H9 (cell line): ENCODE measurements around the gene HTRA3. TPM values are rescaled to one million over a fixed set of nuclear protein-coding genes. Genes with fewer than 3 reads are reported as not detected.

ENCODE experiments used
- DNase-seq: peaks from one replicate; pipeline ENCODE4 v3.0.0-alpha.2; 2017
- H2AFZ ChIP-seq: one replicate; pipeline ENCODE4 v1.6.1; 2013; ENCODE audit warnings: mild to moderate bottlenecking, low read length, control low read depth, moderate library complexity
- H2AK5ac ChIP-seq: 2 replicates; pipeline ENCODE4 v1.6.1; 2013; ENCODE audit warnings: low read length, control low read depth, mixed read lengths; ENCODE audit not compliant: insufficient read length
- H2BK120ac ChIP-seq: one replicate; pipeline ENCODE4 v1.6.1; 2013; ENCODE audit warnings: low read depth, mild to moderate bottlenecking, low read length, control low read depth, inconsistent platforms; ENCODE audit not compliant: poor library complexity, severe bottlenecking
- H2BK12ac ChIP-seq: 2 replicates; pipeline ENCODE4 v1.6.1; 2013; ENCODE audit warnings: low read length, control low read depth, mixed read lengths, low read depth; ENCODE audit not compliant: insufficient read length
- H2BK15ac ChIP-seq: 2 replicates; pipeline ENCODE4 v1.6.1; 2013; ENCODE audit warnings: low read depth, low read length, control low read depth
- H2BK20ac ChIP-seq: one replicate; pipeline ENCODE4 v1.6.1; 2013; ENCODE audit warnings: low read depth, mild to moderate bottlenecking, low read length, control low read depth, inconsistent platforms; ENCODE audit not compliant: poor library complexity, severe bottlenecking
- H2BK5ac ChIP-seq: 2 replicates; pipeline ENCODE4 v1.6.1; 2013; ENCODE audit warnings: low read length, control low read depth, mixed read lengths; ENCODE audit not compliant: insufficient read length
- H3K14ac ChIP-seq: 2 replicates; pipeline ENCODE4 v1.6.1; 2013; ENCODE audit warnings: low read length, control low read depth; ENCODE audit not compliant: insufficient read depth
- H3K18ac ChIP-seq: 2 replicates; pipeline ENCODE4 v1.6.1; 2013; ENCODE audit warnings: low read depth, mild to moderate bottlenecking, mixed read lengths, low read length, control low read depth; ENCODE audit not compliant: insufficient read length
- H3K23ac ChIP-seq: 2 replicates; pipeline ENCODE4 v1.6.1; 2013; ENCODE audit warnings: low read length, control low read depth, mixed read lengths, low read depth; ENCODE audit not compliant: insufficient read length
- H3K23me2 ChIP-seq: 2 replicates; pipeline ENCODE4 v1.6.1; 2013; ENCODE audit warnings: low read depth, mild to moderate bottlenecking, mixed read lengths, low read length, control low read depth; ENCODE audit not compliant: insufficient read length, poor library complexity, severe bottlenecking
- H3K27ac ChIP-seq: 2 replicates; pipeline ENCODE4 v1.5.1; 2013; ENCODE audit warnings: low read length, control low read depth, mixed read lengths, low read depth; ENCODE audit not compliant: insufficient read length
- H3K27me3 ChIP-seq: 2 replicates; pipeline ENCODE4 v1.6.1; 2013; ENCODE audit warnings: low read length, control low read depth, inconsistent platforms; ENCODE audit not compliant: insufficient read depth
- H3K4ac ChIP-seq: 2 replicates; pipeline ENCODE4 v1.6.1; 2013; ENCODE audit warnings: low read depth, mild to moderate bottlenecking, control low read depth, inconsistent platforms, low read length, moderate library complexity
- H3K4me1 ChIP-seq: 2 replicates; pipeline ENCODE4 v1.6.1; 2013; ENCODE audit warnings: low read length, control low read depth, inconsistent platforms; ENCODE audit not compliant: insufficient read depth
- H3K4me2 ChIP-seq: 2 replicates; pipeline ENCODE4 v1.6.1; 2013; ENCODE audit warnings: low read length, control low read depth, mixed read lengths; ENCODE audit not compliant: insufficient read length, insufficient read depth
- H3K56ac ChIP-seq: 2 replicates; pipeline ENCODE4 v1.6.1; 2013; ENCODE audit warnings: low read depth, mild to moderate bottlenecking, mixed read lengths, low read length, control low read depth; ENCODE audit not compliant: insufficient read length
- H3K79me1 ChIP-seq: 2 replicates; pipeline ENCODE4 v1.6.1; 2013; ENCODE audit warnings: low read depth, mild to moderate bottlenecking, moderate library complexity, low read length, control low read depth, inconsistent platforms; ENCODE audit not compliant: insufficient read depth, poor library complexity, severe bottlenecking
- H3K79me2 ChIP-seq: 2 replicates; pipeline ENCODE4 v1.6.1; 2013; ENCODE audit warnings: low read length, control low read depth, inconsistent platforms; ENCODE audit not compliant: insufficient read depth
- H3K9ac ChIP-seq: 2 replicates; pipeline ENCODE4 v1.6.1; 2013; ENCODE audit warnings: low read length, control low read depth, mixed read lengths; ENCODE audit not compliant: insufficient read length; ENCODE audit errors: extremely low read depth
- H3K9me3 ChIP-seq: one replicate; pipeline ENCODE4 v1.6.1; 2013; ENCODE audit warnings: low read depth, low read length, inconsistent platforms; ENCODE audit not compliant: control insufficient read depth
- H3T11ph ChIP-seq: one replicate; pipeline ENCODE4 v1.6.1; 2013; ENCODE audit warnings: mild to moderate bottlenecking, low read length, control low read depth, inconsistent platforms
- H4K20me1 ChIP-seq: one replicate; pipeline ENCODE4 v1.6.1; 2013; ENCODE audit not compliant: control insufficient read depth, insufficient read length, insufficient read depth
- H4K5ac ChIP-seq: 2 replicates; pipeline ENCODE4 v1.6.1; 2013; ENCODE audit warnings: low read depth, mild to moderate bottlenecking, mixed read lengths, low read length, control low read depth; ENCODE audit not compliant: insufficient read length
- H4K8ac ChIP-seq: replicated peaks from 2 replicates; pipeline ENCODE4 v1.6.1; 2013; ENCODE audit warnings: low read length, control low read depth, mixed read lengths, low read depth; ENCODE audit not compliant: insufficient read length
- H4K91ac ChIP-seq: 2 replicates; pipeline ENCODE4 v1.6.1; 2013; ENCODE audit warnings: low read depth, mild to moderate bottlenecking, moderate library complexity, mixed read lengths, low read length, control low read depth; ENCODE audit not compliant: insufficient read length
- H3K27ac Mint-ChIP-seq, 3 experiments: 2 replicates in 2 of 3; 3 replicates in 1 of 3; pipeline ENCODE4 v1.8.0; 2020 to 2021; ENCODE audit warnings: mixed read lengths in 3 of 3, mild to moderate bottlenecking in 1 of 3, moderate library complexity in 1 of 3
- H3K27me3 Mint-ChIP-seq: 2 replicates; pipeline ENCODE4 v1.8.0; 2021; ENCODE audit warnings: low read depth, mild to moderate bottlenecking, moderate library complexity, mixed read lengths
- H3K36me3 Mint-ChIP-seq, 3 experiments: 2 replicates in 2 of 3; 3 replicates in 1 of 3; pipeline ENCODE4 v1.8.0; 2020 to 2021; ENCODE audit warnings: low read depth in 3 of 3, mixed read lengths in 3 of 3; ENCODE audit not compliant: insufficient read depth in 1 of 3
- H3K4me1 Mint-ChIP-seq, 2 experiments: 2 replicates each; pipeline ENCODE4 v1.8.0; 2020; ENCODE audit warnings: mixed read lengths in 2 of 2
- H3K4me3 Mint-ChIP-seq, 2 experiments: 2 replicates in 1 of 2; 3 replicates in 1 of 2; pipeline ENCODE4 v1.8.0; 2020 to 2021; ENCODE audit warnings: mild to moderate bottlenecking in 2 of 2, mixed read lengths in 2 of 2, moderate library complexity in 1 of 2
- H3K9me3 Mint-ChIP-seq, 2 experiments: 2 replicates in 1 of 2; 3 replicates in 1 of 2; pipeline ENCODE4 v1.8.0; 2020; ENCODE audit warnings: mild to moderate bottlenecking in 2 of 2, mixed read lengths in 2 of 2, moderate library complexity in 1 of 2
- WGBS: extraction: QIAGEN DNeasy Blood & Tissue Kit; methylation state at CpG from one replicate; pipeline ENCODE4 v1.1.7; 2013; ENCODE audit warnings: missing lambda C conversion rate, low lambda C conversion rate, mixed read lengths; ENCODE audit not compliant: insufficient read length; ENCODE audit errors: extremely low coverage; 5-methylcytosine and 5-hydroxymethylcytosine counted together
- total RNA-seq: library from RNA; stranded (reverse); gene quantifications from 2 replicates; pipeline ENCODE4 v1.2.1, GENCODE V29; 2021
- TF ChIP-seq, protein P1 (sequence below): fragments of 200-600 bp; sonication (generic); conservative IDR thresholded peaks from 3 replicates; pipeline ENCODE4 v1.8.0; 2021; ENCODE audit warnings: antibody characterized with exemption, mild to moderate bottlenecking

Gene HTRA3
- total RNA-seq, 1 experiment from 2014 or later, result 3.0 TPM

GRCh38 chr4:8324640-8325239, 55.2 kb downstream of the HTRA3 start:
- Histone ChIP-seq H3K27ac (no peak overlapping the region), H3K18ac (no peak overlapping the region), H2BK15ac (no peak overlapping the region), H3K56ac (no peak overlapping the region), H2BK120ac (no peak overlapping the region), H4K91ac (no peak overlapping the region), H2BK5ac (no peak overlapping the region), H3K79me1 (no peaks in the 10 kb centered on the region), H3K23ac (no peak overlapping the region), H4K8ac (no peak overlapping the region), H2BK12ac (no peak overlapping the region), H3K27me3 (no peaks in the 10 kb centered on the region), H3K9ac (no peak overlapping the region), H3K4me1 (no peaks in the 10 kb centered on the region), H4K20me1 (no peaks in the 10 kb centered on the region), H3K14ac (no peak overlapping the region), H3T11ph (no peak overlapping the region), H2AFZ (no peak overlapping the region), H3K4me2 (no peak overlapping the region), H4K5ac (no peak overlapping the region), H2AK5ac (no peak overlapping the region), H3K23me2 (no peaks in the 10 kb centered on the region), H3K79me2 (no peaks in the 10 kb centered on the region), H3K4ac (no peak overlapping the region), H3K9me3 (no peaks in the 10 kb centered on the region), H2BK20ac (no peak overlapping the region)
- Mint-ChIP-seq H3K27ac (no peak overlapping the region; a peak in 2 of 7 replicates), H3K27me3 (peaks cover 11% of the 10 kb centered on the region), H3K9me3 (peaks cover 0 to 13% of the 10 kb centered on the region in 2 experiments; a peak in 2 of 5 replicates), H3K36me3 (no peaks in the 10 kb centered on the region), H3K4me3 (no peak overlapping the region), H3K4me1 (peaks cover 0 to 7% of the 10 kb centered on the region in 2 experiments; a peak in 2 of 4 replicates)
- DNase-seq, result no peak
- no CpG with 5 or more reads among the region's 6 CpGs for WGBS
- TF ChIP-seq, protein P1, sequence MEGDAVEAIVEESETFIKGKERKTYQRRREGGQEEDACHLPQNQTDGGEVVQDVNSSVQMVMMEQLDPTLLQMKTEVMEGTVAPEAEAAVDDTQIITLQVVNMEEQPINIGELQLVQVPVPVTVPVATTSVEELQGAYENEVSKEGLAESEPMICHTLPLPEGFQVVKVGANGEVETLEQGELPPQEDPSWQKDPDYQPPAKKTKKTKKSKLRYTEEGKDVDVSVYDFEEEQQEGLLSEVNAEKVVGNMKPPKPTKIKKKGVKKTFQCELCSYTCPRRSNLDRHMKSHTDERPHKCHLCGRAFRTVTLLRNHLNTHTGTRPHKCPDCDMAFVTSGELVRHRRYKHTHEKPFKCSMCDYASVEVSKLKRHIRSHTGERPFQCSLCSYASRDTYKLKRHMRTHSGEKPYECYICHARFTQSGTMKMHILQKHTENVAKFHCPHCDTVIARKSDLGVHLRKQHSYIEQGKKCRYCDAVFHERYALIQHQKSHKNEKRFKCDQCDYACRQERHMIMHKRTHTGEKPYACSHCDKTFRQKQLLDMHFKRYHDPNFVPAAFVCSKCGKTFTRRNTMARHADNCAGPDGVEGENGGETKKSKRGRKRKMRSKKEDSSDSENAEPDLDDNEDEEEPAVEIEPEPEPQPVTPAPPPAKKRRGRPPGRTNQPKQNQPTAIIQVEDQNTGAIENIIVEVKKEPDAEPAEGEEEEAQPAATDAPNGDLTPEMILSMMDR, result no peak
